Naive B cell (primary cell): ENCODE measurements around the gene VGLL2. TPM values are rescaled to one million over a fixed set of nuclear protein-coding genes. Genes with fewer than 3 reads are reported as not detected.
"Not testable (repeated sequence)": the region's sequence is repeated elsewhere in the genome, so short reads cannot be mapped to it uniquely, and the experiment has no call there.

Source experiments
- ATAC-seq, 2 donors: fragments of 150-1000 bp; cut with Tn5 transposase; 2 replicates each; pipeline ENCODE4 v1.10.0; 2021; ENCODE audit warnings: low read depth in 2 of 2, mild to moderate bottlenecking in 2 of 2, moderate library complexity in 2 of 2
- DNase-seq: peaks from one replicate; pipeline ENCODE4 v3.0.0; 2022
- H3K27ac Mint-ChIP-seq, 6 donors: one replicate each; pipeline ENCODE4 v1.8.0; 2020 to 2022; ENCODE audit warnings: mild to moderate bottlenecking in 6 of 6, mixed read lengths in 6 of 6, moderate library complexity in 5 of 6, inconsistent platforms in 2 of 6
- H3K27me3 Mint-ChIP-seq, 3 donors: one replicate each; pipeline ENCODE4 v1.8.0; 2021 to 2022; ENCODE audit warnings: mixed read lengths in 3 of 3, mild to moderate bottlenecking in 1 of 3
- H3K36me3 Mint-ChIP-seq, 2 donors: one replicate each; pipeline ENCODE4 v1.8.0; 2020 to 2022; ENCODE audit warnings: mixed read lengths in 2 of 2, inconsistent platforms in 1 of 2, mild to moderate bottlenecking in 1 of 2
- H3K4me1 Mint-ChIP-seq, 3 donors: one replicate each; pipeline ENCODE4 v1.8.0; 2020 to 2022; ENCODE audit warnings: mixed read lengths in 3 of 3, inconsistent platforms in 1 of 3, mild to moderate bottlenecking in 1 of 3, moderate library complexity in 1 of 3
- H3K4me3 Mint-ChIP-seq, 8 donors: one replicate each; pipeline ENCODE4 v1.8.0; 2020 to 2022; ENCODE audit warnings: mild to moderate bottlenecking in 8 of 8, mixed read lengths in 8 of 8, moderate library complexity in 8 of 8, inconsistent platforms in 2 of 8
- H3K9me3 Mint-ChIP-seq, 7 donors: one replicate each; pipeline ENCODE4 v1.8.0; 2020 to 2022; ENCODE audit warnings: mixed read lengths in 7 of 7, mild to moderate bottlenecking in 5 of 7, inconsistent platforms in 2 of 7, moderate library complexity in 1 of 7
- polyA plus RNA-seq, 6 donors: library from polyadenylated mRNA; unstranded; fragments of 300-500 nt; fragmentation: Illumina TruSeq; gene quantifications; one replicate each; pipeline ENCODE4 v1.2.3, GENCODE V29; 2021; ENCODE audit warnings: low read depth in 6 of 6

VGLL2 gene
- not detected for polyA plus RNA-seq

GRCh38 chr6:117265410-117266256 is at the start of gene VGLL2:
TSS of gene VGLL2 (plus strand) at chr6:117265558. CDS start at chr6:117265764, 206 bp downstream.
- peaks cover 13 to 35% (median 15%) of the 10 kb centered on the region in 3 donors for H3K4me1 Mint-ChIP-seq
- no peak for DNase-seq
- no peak for ATAC-seq
- H3K4me3 Mint-ChIP-seq: peak within 1 kb of the TSS; percentile 36 to 88 (median 73)
- peaks cover 0 to 7% of the 10 kb centered on the region in 2 donors for H3K36me3 Mint-ChIP-seq
- no peak within 1 kb of the TSS for H3K27ac Mint-ChIP-seq
- peaks cover 54 to 83% (median 79%) of the 10 kb centered on the region in 3 donors for H3K27me3 Mint-ChIP-seq
- H3K9me3 Mint-ChIP-seq: peaks cover 0 to 6% (median 0%) of the 10 kb centered on the region in 7 donors

GRCh38 chr6:117222861-117223260 is 42.5 kb upstream of the VGLL2 start:
- no peak overlapping the region for H3K27ac Mint-ChIP-seq
- no peaks in the 10 kb centered on the region for H3K27me3 Mint-ChIP-seq
- ATAC-seq (no peak), DNase-seq (no peak)
- no peaks in the 10 kb centered on the region for H3K36me3 Mint-ChIP-seq
- H3K4me1 Mint-ChIP-seq: no peaks in the 10 kb centered on the region
- peaks cover 0 to 10% (median 5%) of the 10 kb centered on the region in 7 donors for H3K9me3 Mint-ChIP-seq
- H3K4me3 Mint-ChIP-seq: no peak overlapping the region

GRCh38 chr6:117226778-117227177 is 38.6 kb upstream of the VGLL2 start:
- Mint-ChIP-seq H3K27me3 (peaks cover 0 to 4% (median 0%) of the 10 kb centered on the region in 3 donors), H3K27ac (no peak overlapping the region), H3K4me3 (no peak overlapping the region), H3K9me3 (peaks cover 4 to 19% (median 8%) of the 10 kb centered on the region in 7 donors), H3K36me3 (no peaks in the 10 kb centered on the region), H3K4me1 (no peaks in the 10 kb centered on the region)
- DNase-seq (no peak), ATAC-seq (no peak)

- no peak for DNase-seq
- no peak for ATAC-seq
- Mint-ChIP-seq H3K27ac (no peak overlapping the region), H3K9me3 (peaks cover 4 to 19% (median 8%) of the 10 kb centered on the region in 7 donors), H3K27me3 (peaks cover 0 to 4% (median 0%) of the 10 kb centered on the region in 3 donors), H3K36me3 (no peaks in the 10 kb centered on the region), H3K4me1 (no peaks in the 10 kb centered on the region), H3K4me3 (no peak overlapping the region)
These were observed 38.0 kb upstream of the VGLL2 start for GRCh38 chr6:117227245-117227962.

GRCh38 chr6:117228202-117228601 is 37.2 kb upstream of the VGLL2 start:
- H3K27ac Mint-ChIP-seq: no peak overlapping the region
- DNase-seq: no peak
- no peaks in the 10 kb centered on the region for H3K4me1 Mint-ChIP-seq
- peaks cover 0 to 10% (median 8%) of the 10 kb centered on the region in 3 donors for H3K27me3 Mint-ChIP-seq
- H3K4me3 Mint-ChIP-seq: no peak overlapping the region
- no peak for ATAC-seq
- H3K9me3 Mint-ChIP-seq: peaks cover 4 to 19% (median 8%) of the 10 kb centered on the region in 7 donors
- H3K36me3 Mint-ChIP-seq: no peaks in the 10 kb centered on the region

GRCh38 chr6:117229870-117230269 is 35.5 kb upstream of the VGLL2 start:
- Mint-ChIP-seq H3K27me3 (peaks cover 0 to 10% (median 8%) of the 10 kb centered on the region in 3 donors), H3K9me3 (peaks cover 2 to 19% (median 8%) of the 10 kb centered on the region in 7 donors), H3K36me3 (no peaks in the 10 kb centered on the region)

GRCh38 chr6:117231466-117231865 is 33.9 kb upstream of the VGLL2 start:
- no peaks in the 10 kb centered on the region for H3K36me3 Mint-ChIP-seq
- no peak overlapping the region for H3K4me3 Mint-ChIP-seq
- peaks cover 0 to 19% (median 10%) of the 10 kb centered on the region in 7 donors for H3K9me3 Mint-ChIP-seq
- no peak for DNase-seq
- no peaks in the 10 kb centered on the region for H3K4me1 Mint-ChIP-seq
- ATAC-seq: no peak
- no peak overlapping the region for H3K27ac Mint-ChIP-seq
- peaks cover 4 to 10% (median 8%) of the 10 kb centered on the region in 3 donors for H3K27me3 Mint-ChIP-seq

More at GRCh38 chr6:117229870-117230269, 35.5 kb upstream of the VGLL2 start:
- Mint-ChIP-seq H3K4me1 (no peaks in the 10 kb centered on the region), H3K27ac (no peak overlapping the region), H3K4me3 (no peak overlapping the region)
- ATAC-seq (no peak), DNase-seq (no peak)

GRCh38 chr6:117232196-117232595 is 33.2 kb upstream of the VGLL2 start:
- ATAC-seq (no peak), DNase-seq (no peak)
- Mint-ChIP-seq H3K36me3 (no peaks in the 10 kb centered on the region), H3K27me3 (peaks cover 6 to 10% (median 8%) of the 10 kb centered on the region in 3 donors), H3K4me1 (no peaks in the 10 kb centered on the region), H3K4me3 (no peak overlapping the region), H3K27ac (no peak overlapping the region), H3K9me3 (peaks cover 0 to 19% (median 10%) of the 10 kb centered on the region in 7 donors)

GRCh38 chr6:117233145-117233544 is 32.2 kb upstream of the VGLL2 start:
- no peak for ATAC-seq
- H3K9me3 Mint-ChIP-seq: peaks cover 0 to 13% (median 4%) of the 10 kb centered on the region in 7 donors
- H3K4me3 Mint-ChIP-seq: peak overlapping the region in 1 of 8 donors; percentile 66
- no peaks in the 10 kb centered on the region for H3K4me1 Mint-ChIP-seq
- H3K27ac Mint-ChIP-seq: no peak overlapping the region
- no peaks in the 10 kb centered on the region for H3K36me3 Mint-ChIP-seq
- DNase-seq: no peak
- peaks cover 6 to 10% (median 8%) of the 10 kb centered on the region in 3 donors for H3K27me3 Mint-ChIP-seq

GRCh38 chr6:117237561-117237960 is 27.8 kb upstream of the VGLL2 start:
- no peak for ATAC-seq
- no peak for DNase-seq
- Mint-ChIP-seq H3K4me1 (no peaks in the 10 kb centered on the region), H3K36me3 (no peaks in the 10 kb centered on the region), H3K4me3 (no peak overlapping the region), H3K9me3 (peaks cover 0 to 6% (median 0%) of the 10 kb centered on the region in 7 donors), H3K27ac (no peak overlapping the region), H3K27me3 (peaks cover 6 to 7% (median 6%) of the 10 kb centered on the region in 3 donors)

GRCh38 chr6:117244571-117244970 is 20.8 kb upstream of the VGLL2 start:
- not testable (repeated sequence) for H3K27me3 Mint-ChIP-seq
- DNase-seq: peak; percentile 9

GRCh38 chr6:117244979-117245378 is 20.4 kb upstream of the VGLL2 start:
- H3K36me3 Mint-ChIP-seq, H3K27me3 Mint-ChIP-seq, ATAC-seq, H3K4me1 Mint-ChIP-seq, DNase-seq: not testable (repeated sequence)
- H3K9me3 Mint-ChIP-seq: peaks cover 0 to 12% (median 3%) of the 10 kb centered on the region in 7 donors
- peak overlapping the region in 1 of 6 donors; percentile 94 for H3K27ac Mint-ChIP-seq
- H3K4me3 Mint-ChIP-seq: peak overlapping the region in 2 of 8 donors; percentile 61 to 92

More at GRCh38 chr6:117244571-117244970, 20.8 kb upstream of the VGLL2 start:
- not testable (repeated sequence) for ATAC-seq, H3K4me1 Mint-ChIP-seq, H3K36me3 Mint-ChIP-seq
- H3K27ac Mint-ChIP-seq: peak overlapping the region in 1 of 6 donors; percentile 94
- peak overlapping the region in 2 of 8 donors; percentile 61 to 92 for H3K4me3 Mint-ChIP-seq
- peaks cover 0 to 12% (median 3%) of the 10 kb centered on the region in 7 donors for H3K9me3 Mint-ChIP-seq

- no peak for ATAC-seq
- no peaks in the 10 kb centered on the region for H3K36me3 Mint-ChIP-seq
- no peak for DNase-seq
- no peak overlapping the region for H3K4me3 Mint-ChIP-seq
- H3K27me3 Mint-ChIP-seq: peaks cover 0 to 9% (median 5%) of the 10 kb centered on the region in 3 donors
- H3K4me1 Mint-ChIP-seq: no peaks in the 10 kb centered on the region
- no peak overlapping the region for H3K27ac Mint-ChIP-seq
- H3K9me3 Mint-ChIP-seq: peaks cover 2 to 13% (median 6%) of the 10 kb centered on the region in 7 donors
These were observed 11.6 kb upstream of the VGLL2 start for GRCh38 chr6:117253785-117254184.
